AG04449 (cell line): Measurements from ENCODE around the gene UBAC1.

Experiments used
- CTCF ChIA-PET: fragments of 350-600 bp; formaldehyde crosslinking; extraction: SDS; loops from one replicate; lab custom pipeline; 2021; ENCODE audit warnings: antibody characterized with exemption; lab: Yijun Ruan, JAX
- POLR2A ChIA-PET: fragments of 400-600, 350-600 bp; formaldehyde crosslinking; extraction: SDS; loops from one replicate; lab custom pipeline; 2020; ENCODE audit warnings: antibody characterized with exemption, inconsistent platforms; lab: Yijun Ruan, JAX
- DNase-seq: peaks from one replicate; pipeline ENCODE4 v3.0.0-alpha.2; 2010; ENCODE audit warnings: low read depth, low spot score
- H3K4me3 ChIP-seq: 2 replicates; pipeline ENCODE4 v1.5.1; 2011; ENCODE audit warnings: low read depth, mild to moderate bottlenecking, control low read depth, low read length
- TF ChIP-seq, protein P1 (sequence below): IDR thresholded peaks from one replicate; pipeline ENCODE4 v1.5.1; 2011; ENCODE audit warnings: mild to moderate bottlenecking, moderate library complexity, low read length, control low read depth, inconsistent platforms; ENCODE audit not compliant: insufficient read depth; ENCODE audit errors: missing control alignments

The UBAC1 gene

GRCh38 chr9:135961277-135961715 lies at the start of gene UBAC1:
Gene UBAC1, minus strand, starts transcription at chr9:135961373. Its CDS starts 211 bp downstream, at chr9:135961162.
- peak; percentile 33 for DNase-seq
- TF ChIP-seq, protein P1, sequence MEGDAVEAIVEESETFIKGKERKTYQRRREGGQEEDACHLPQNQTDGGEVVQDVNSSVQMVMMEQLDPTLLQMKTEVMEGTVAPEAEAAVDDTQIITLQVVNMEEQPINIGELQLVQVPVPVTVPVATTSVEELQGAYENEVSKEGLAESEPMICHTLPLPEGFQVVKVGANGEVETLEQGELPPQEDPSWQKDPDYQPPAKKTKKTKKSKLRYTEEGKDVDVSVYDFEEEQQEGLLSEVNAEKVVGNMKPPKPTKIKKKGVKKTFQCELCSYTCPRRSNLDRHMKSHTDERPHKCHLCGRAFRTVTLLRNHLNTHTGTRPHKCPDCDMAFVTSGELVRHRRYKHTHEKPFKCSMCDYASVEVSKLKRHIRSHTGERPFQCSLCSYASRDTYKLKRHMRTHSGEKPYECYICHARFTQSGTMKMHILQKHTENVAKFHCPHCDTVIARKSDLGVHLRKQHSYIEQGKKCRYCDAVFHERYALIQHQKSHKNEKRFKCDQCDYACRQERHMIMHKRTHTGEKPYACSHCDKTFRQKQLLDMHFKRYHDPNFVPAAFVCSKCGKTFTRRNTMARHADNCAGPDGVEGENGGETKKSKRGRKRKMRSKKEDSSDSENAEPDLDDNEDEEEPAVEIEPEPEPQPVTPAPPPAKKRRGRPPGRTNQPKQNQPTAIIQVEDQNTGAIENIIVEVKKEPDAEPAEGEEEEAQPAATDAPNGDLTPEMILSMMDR = peak; percentile 63
- ChIA-PET POLR2A (no interaction called here), CTCF (interaction anchor here (0.6 to 6.1 kb wide), 10 partner anchors 8 to 170 kb away, joined by 3 to 42 read pairs (median 3); no protein-coding TSS in a partner anchor)
- peak within 1 kb of the TSS; percentile 81 for H3K4me3 ChIP-seq

DNA sequence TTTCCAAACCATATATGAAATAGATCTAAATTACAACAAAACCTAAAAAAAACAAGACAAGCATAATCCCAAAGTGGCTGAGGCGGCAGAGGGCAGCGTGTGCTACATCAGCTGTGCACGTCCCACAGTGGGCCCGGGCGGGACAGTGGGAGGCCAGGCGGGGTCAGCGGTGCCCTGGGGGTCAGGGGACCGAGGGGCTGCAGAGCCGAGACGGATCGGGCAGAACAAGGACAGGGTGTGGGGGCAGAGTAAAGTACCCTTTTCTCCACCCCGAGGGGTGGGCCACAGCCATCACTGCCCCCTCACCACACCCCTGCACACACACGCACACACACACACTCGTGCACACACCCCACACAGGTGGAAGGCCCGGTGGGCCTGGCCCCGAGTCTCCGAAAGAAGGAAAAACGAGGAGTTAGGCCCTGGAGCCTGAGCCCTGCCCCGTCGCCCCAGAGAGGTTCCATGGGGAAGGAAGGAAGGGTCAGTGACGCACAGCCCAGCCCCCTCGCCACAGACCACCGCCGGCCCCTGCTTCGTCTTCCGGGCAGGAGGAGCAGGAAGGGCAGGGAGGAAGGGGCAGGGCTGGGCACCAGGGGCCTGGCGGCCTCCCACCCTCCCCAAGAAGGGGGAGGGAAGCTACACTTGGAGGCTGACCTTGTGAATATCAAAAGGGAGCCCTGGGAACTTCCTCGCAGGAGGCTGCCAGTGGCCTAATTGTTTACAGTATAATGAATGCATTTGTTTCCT lies 49.6 kb upstream of the UBAC1 start:
- POLR2A ChIA-PET = no interaction called here
- CTCF ChIA-PET = interaction anchor here (1.1 kb wide), 1 partner anchor 17 kb away, joined by 3 read pairs; no protein-coding TSS in a partner anchor

GRCh38 chr9:136010176-136010575 lies 49.0 kb upstream of the UBAC1 start:
- TF ChIP-seq, protein P1 = no peak

More for the DNA sequence above, 49.6 kb upstream of the UBAC1 start:
- TF ChIP-seq, protein P1 = no peak
- no peak overlapping the region for H3K4me3 ChIP-seq
- no peak for DNase-seq

GRCh38 chr9:136009516-136009915 lies 48.3 kb upstream of the UBAC1 start:
- no peak overlapping the region for H3K4me3 ChIP-seq
- TF ChIP-seq, protein P1 = no peak
- ChIA-PET CTCF (no interaction called here), POLR2A (no interaction called here)
- no peak for DNase-seq

More at GRCh38 chr9:136010176-136010575, 49.0 kb upstream of the UBAC1 start:
- CTCF ChIA-PET = no interaction called here
- POLR2A ChIA-PET = no interaction called here
- no peak for DNase-seq
- H3K4me3 ChIP-seq = no peak overlapping the region

GRCh38 chr9:136008693-136008997 lies 47.5 kb upstream of the UBAC1 start:
- H3K4me3 ChIP-seq = no peak overlapping the region
- DNase-seq = no peak
- TF ChIP-seq, protein P1 = no peak
- CTCF ChIA-PET = interaction anchor here (0.9 to 1.4 kb wide), 2 partner anchors 15 to 41 kb away, joined by 3 to 5 read pairs; no protein-coding TSS in a partner anchor
- POLR2A ChIA-PET = no interaction called here

- TF ChIP-seq, protein P1 = no peak
- H3K4me3 ChIP-seq = no peak overlapping the region
- no peak for DNase-seq
- CTCF ChIA-PET = interaction anchor here (0.9 to 1.4 kb wide), 2 partner anchors 14 to 41 kb away, joined by 3 to 5 read pairs; no protein-coding TSS in a partner anchor
- POLR2A ChIA-PET = no interaction called here
These were observed 46.9 kb upstream of the UBAC1 start for GRCh38 chr9:136007934-136008692.
